Measurements from ENCODE around the gene PLSCR3. TPM values are rescaled to one million over a fixed set of nuclear protein-coding genes. Genes with fewer than 3 reads are reported as not detected.
A peak's percentile ranks its signal among the peaks of the same experiment; 100 is the strongest.

The PLSCR3 gene
- total RNA-seq, 1 experiment from 2014 or later, result 42.7 TPM

- ChIA-PET CTCF (interaction anchor here (0.8 to 6.6 kb wide), 32 partner anchors 9 to 286 kb away, joined by 3 to 69 read pairs (median 5); partner anchors contain the start of genes CHRNB1, NEURL4, PLSCR3 and SENP3), POLR2A (interaction anchor here (1.5 kb wide), 1 partner anchor 48 kb away, joined by 7 read pairs; the partner anchor contains the start of gene TMEM256)
- Mint-ChIP-seq H3K4me1 (peaks cover 22% of the 10 kb centered on the region), H3K4me3 (peak overlapping the region; percentile 44; the same call in 1 of the 2 replicates), H3K27me3 (ENCODE audit: low read depth) (peaks cover 7% of the 10 kb centered on the region), H3K27ac (no peak overlapping the region), H3K36me3 (no peaks in the 10 kb centered on the region), H3K9me3 (no peaks in the 10 kb centered on the region)
- no peak for ATAC-seq
- TF ChIP-seq FOXP1 (CRISPR knock-in tag; IDR thresholded peaks at IDR 0.05; ENCODE audit: borderline replicate concordance), result no peak
- TF ChIP-seq JAZF1 (CRISPR knock-in tag; IDR thresholded peaks at IDR 0.05), result no peak
- TF ChIP-seq TCF7 (CRISPR knock-in tag; IDR thresholded peaks at IDR 0.05; ENCODE audit: low read depth), result no peak
- TF ChIP-seq NR3C1 (CRISPR knock-in tag; conservative IDR thresholded peaks at IDR 0.05; ENCODE audit: low read depth), result no peak
- TF ChIP-seq TP53 (CRISPR knock-in tag; IDR thresholded peaks at IDR 0.05), result no peak
- no peak for TF ChIP-seq USF1 (CRISPR knock-in tag; IDR thresholded peaks at IDR 0.05)
- TF ChIP-seq FOXK1 (CRISPR knock-in tag; IDR thresholded peaks at IDR 0.05), result no peak
- TF ChIP-seq CREB1 (CRISPR knock-in tag; IDR thresholded peaks at IDR 0.05), result no peak
- no peak for TF ChIP-seq ZNF219 (CRISPR knock-in tag; IDR thresholded peaks at IDR 0.05; ENCODE audit: borderline replicate concordance)
- TF ChIP-seq ATF2 (CRISPR knock-in tag; IDR thresholded peaks at IDR 0.05; ENCODE audit: borderline replicate concordance, low read depth), result no peak
- TF ChIP-seq RORB (CRISPR knock-in tag; IDR thresholded peaks at IDR 0.05), result no peak
- TF ChIP-seq ZNF512 (CRISPR knock-in tag; IDR thresholded peaks at IDR 0.05; ENCODE audit: borderline replicate concordance), result no peak
- DNase-seq (ENCODE audit: low spot score), result no peak
Measured at GRCh38 chr17:7356756-7357155, 37.6 kb downstream of the PLSCR3 start.

- ATAC-seq, result peak; percentile 72
- peak; percentile 96 for DNase-seq (ENCODE audit: low spot score)
- CTCF ChIA-PET, result interaction anchor here (0.6 to 6.6 kb wide), 49 partner anchors 9 to 322 kb away, joined by 3 to 69 read pairs (median 4); partner anchors contain the start of genes ACAP1, CHRNB1, NEURL4 and PLSCR3
- Mint-ChIP-seq H3K27me3 (ENCODE audit: low read depth) (peaks cover 7% of the 10 kb centered on the region), H3K9me3 (no peaks in the 10 kb centered on the region), H3K4me1 (peaks cover 22% of the 10 kb centered on the region), H3K27ac (no peak overlapping the region), H3K36me3 (no peaks in the 10 kb centered on the region), H3K4me3 (peak overlapping the region; percentile 44)
- POLR2A ChIA-PET, result interaction anchor here (1.1 to 1.5 kb wide), 3 partner anchors 19 to 90 kb away, joined by 3 to 7 read pairs (median 4); partner anchors contain the start of genes ACAP1 and TMEM256
- no peak for TF ChIP-seq ELF4 (CRISPR knock-in tag; IDR thresholded peaks at IDR 0.05; ENCODE audit: low read depth)
- peak; percentile 61; the same call in 1 of the 2 replicates for TF ChIP-seq ETV6 (CRISPR knock-in tag; IDR thresholded peaks at IDR 0.05)
- TF ChIP-seq TEAD4 (CRISPR knock-in tag; IDR thresholded peaks at IDR 0.05), result no peak
- peak; percentile 53; the same call in 1 of the 2 replicates for TF ChIP-seq TEAD1 (CRISPR knock-in tag; IDR thresholded peaks at IDR 0.05)
- peak; percentile 60; the same call in 1 of the 2 replicates for TF ChIP-seq MAX (CRISPR knock-in tag; IDR thresholded peaks at IDR 0.05)
- TF ChIP-seq ZNF396 (CRISPR knock-in tag; IDR thresholded peaks at IDR 0.05; ENCODE audit: borderline replicate concordance), result no peak
- no peak for TF ChIP-seq NFYB (CRISPR knock-in tag; conservative IDR thresholded peaks at IDR 0.05; ENCODE audit: low read depth)
- no peak for TF ChIP-seq CREM (CRISPR knock-in tag; IDR thresholded peaks at IDR 0.05)
- peak; percentile 81 for TF ChIP-seq SP1 (CRISPR knock-in tag; conservative IDR thresholded peaks at IDR 0.05)
- no peak; the same call in 1 of the 2 replicates for TF ChIP-seq ERG (CRISPR knock-in tag; IDR thresholded peaks at IDR 0.05)
- TF ChIP-seq USF2 (CRISPR knock-in tag; IDR thresholded peaks at IDR 0.05), result 0 out of 2 replicates have a peak, but pooled peaks have one; percentile 19
- TF ChIP-seq ZNF121 (CRISPR knock-in tag; IDR thresholded peaks at IDR 0.05), result 0 out of 2 replicates have a peak, but pooled peaks have one; percentile 40
- no peak for TF ChIP-seq GABPB1 (CRISPR knock-in tag; IDR thresholded peaks at IDR 0.05)
- TF ChIP-seq FOXK1 (CRISPR knock-in tag; IDR thresholded peaks at IDR 0.05), result peak; percentile 30; the same call in 1 of the 2 replicates
- TF ChIP-seq CREB1 (CRISPR knock-in tag; IDR thresholded peaks at IDR 0.05), result no peak
- no peak for TF ChIP-seq SMAD4 (CRISPR knock-in tag; IDR thresholded peaks at IDR 0.05)
- TF ChIP-seq FOXP4 (CRISPR knock-in tag; IDR thresholded peaks at IDR 0.05), result peak; percentile 69; the same call in 1 of the 2 replicates
Measured at GRCh38 chr17:7356072-7356549, 38.2 kb downstream of the PLSCR3 start.

Data from WTC11 (cell line).